ENCODE results near the gene ADAM8.

DNA sequence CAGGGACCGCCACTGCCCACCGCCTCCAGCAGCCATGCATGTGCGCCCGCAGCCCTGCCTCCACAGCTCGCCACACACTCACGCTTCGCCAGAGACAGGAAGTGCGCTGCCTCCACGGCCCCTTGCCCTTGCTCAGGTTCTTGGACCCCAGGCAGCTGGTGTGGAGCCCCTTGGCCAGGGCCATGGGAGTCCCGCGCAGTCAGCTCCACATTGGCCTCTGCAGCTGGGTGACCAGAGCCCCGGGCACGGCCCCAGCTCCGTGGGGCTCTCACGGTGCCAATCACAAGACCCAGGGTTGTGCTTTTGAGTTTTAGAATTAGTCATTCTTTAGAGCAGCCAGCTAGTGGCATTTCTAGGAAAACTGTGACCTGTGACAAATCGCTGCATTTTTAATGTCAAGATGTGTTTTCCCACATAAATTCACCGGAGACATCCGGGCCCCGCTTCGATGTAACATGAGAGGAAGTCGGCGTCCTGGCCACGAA lies 50.9 kb downstream of the ADAM8 start:
- TF ChIP-seq, protein P1, sequence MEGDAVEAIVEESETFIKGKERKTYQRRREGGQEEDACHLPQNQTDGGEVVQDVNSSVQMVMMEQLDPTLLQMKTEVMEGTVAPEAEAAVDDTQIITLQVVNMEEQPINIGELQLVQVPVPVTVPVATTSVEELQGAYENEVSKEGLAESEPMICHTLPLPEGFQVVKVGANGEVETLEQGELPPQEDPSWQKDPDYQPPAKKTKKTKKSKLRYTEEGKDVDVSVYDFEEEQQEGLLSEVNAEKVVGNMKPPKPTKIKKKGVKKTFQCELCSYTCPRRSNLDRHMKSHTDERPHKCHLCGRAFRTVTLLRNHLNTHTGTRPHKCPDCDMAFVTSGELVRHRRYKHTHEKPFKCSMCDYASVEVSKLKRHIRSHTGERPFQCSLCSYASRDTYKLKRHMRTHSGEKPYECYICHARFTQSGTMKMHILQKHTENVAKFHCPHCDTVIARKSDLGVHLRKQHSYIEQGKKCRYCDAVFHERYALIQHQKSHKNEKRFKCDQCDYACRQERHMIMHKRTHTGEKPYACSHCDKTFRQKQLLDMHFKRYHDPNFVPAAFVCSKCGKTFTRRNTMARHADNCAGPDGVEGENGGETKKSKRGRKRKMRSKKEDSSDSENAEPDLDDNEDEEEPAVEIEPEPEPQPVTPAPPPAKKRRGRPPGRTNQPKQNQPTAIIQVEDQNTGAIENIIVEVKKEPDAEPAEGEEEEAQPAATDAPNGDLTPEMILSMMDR (conservative IDR thresholded peaks at IDR 0.05; ENCODE audit: low read length): no peak
- TF ChIP-seq EZH2phosphoT487 (IDR thresholded peaks at IDR 0.05; ENCODE audit: borderline replicate concordance, low read depth, low read length): no peak

Data from OCI-LY7 (cell line).